Hematopoietic multipotent progenitor cell treated with erythropoietin and hydrocortisone succinate and interleukin-3 and kit ligand, for 8 days (in vitro differentiated cells): ENCODE data around the gene TOR4A.

ENCODE experiments used
- DNase-seq: peaks from one replicate; pipeline ENCODE4 v3.0.0-alpha.2; 2015

TOR4A gene

DNA sequence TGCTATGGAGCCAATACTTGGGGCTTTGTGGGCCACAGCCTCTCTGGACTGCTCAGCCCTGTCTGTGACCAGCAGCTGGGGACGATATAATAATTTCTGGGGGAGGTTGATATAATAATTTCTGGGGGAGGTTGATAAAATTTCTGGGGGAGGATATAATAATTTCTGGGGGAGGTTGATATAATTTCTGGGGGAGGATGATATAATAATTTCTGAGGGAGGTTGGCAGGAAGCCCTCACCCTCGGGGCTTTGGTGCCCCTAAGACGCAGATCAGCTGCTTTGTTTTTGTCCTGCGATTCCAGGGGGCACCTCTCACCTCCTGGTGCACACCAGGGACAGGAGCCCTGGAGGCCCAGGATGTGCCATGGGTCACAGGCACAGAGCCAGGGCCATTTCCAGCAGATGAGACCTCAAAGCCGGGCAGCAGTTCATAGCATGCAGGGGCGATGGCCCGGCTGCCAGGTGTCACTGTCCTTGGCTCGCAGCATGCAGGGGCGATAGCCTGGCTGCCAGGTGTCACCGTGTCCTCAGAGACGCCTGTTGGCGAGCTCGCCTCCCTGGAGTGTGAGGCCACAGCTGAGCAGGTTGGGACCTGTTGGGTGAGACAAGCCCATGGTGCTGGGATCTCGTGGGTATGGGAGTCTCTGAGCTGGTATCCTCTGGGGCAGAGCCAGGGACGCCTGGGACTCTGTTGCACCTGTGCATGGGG lies 3.8 kb upstream of the TOR4A start:
- peak; percentile 53 for DNase-seq

GRCh38 chr9:137275203-137275587 lies 2.3 kb upstream of the TOR4A start:
- no peak for DNase-seq

DNA sequence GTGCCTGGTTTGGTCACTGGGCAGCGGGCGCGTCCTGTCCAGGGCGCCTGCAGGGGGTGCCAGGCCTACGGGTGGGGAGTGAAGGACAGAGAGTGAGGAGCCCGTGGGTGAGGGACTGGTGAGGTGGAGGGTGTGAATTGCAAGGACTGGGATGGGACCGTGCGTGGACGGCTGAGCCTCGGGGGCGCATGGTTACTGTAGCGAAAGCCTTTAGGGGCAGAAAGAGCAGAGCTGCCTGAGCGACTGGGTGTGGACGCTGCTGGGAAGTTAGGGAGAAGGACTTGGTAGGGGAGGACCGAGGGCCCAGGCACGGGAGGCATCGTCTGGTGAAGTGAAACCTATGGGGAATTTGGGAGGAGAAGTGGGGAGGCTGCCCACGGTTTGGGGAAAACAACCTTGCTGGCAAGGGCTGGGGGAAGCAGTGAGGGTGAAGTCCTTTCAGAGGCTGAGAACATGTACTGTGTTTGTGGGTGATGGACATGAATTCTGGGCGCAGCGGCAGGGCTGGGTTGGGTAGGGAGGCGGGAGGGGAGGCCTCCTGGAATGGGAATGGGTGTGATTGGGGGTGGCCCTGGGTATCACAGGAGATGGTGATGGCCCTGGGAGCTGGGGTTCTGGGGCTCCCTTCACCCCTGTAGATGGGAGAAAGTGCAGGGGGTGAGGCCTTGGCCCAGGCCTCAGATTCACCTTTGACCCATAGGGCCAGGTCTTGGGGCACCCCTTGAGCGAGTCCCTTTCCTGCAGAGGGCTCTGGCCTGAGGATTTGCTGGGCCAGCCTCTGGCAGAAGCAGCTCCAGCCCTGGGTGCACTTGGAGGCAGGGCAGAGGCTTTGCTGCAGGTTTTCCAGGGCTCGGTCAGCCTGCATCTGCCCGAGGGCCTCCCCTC lies 1.7 kb upstream of the TOR4A start:
- DNase-seq: no peak

DNA sequence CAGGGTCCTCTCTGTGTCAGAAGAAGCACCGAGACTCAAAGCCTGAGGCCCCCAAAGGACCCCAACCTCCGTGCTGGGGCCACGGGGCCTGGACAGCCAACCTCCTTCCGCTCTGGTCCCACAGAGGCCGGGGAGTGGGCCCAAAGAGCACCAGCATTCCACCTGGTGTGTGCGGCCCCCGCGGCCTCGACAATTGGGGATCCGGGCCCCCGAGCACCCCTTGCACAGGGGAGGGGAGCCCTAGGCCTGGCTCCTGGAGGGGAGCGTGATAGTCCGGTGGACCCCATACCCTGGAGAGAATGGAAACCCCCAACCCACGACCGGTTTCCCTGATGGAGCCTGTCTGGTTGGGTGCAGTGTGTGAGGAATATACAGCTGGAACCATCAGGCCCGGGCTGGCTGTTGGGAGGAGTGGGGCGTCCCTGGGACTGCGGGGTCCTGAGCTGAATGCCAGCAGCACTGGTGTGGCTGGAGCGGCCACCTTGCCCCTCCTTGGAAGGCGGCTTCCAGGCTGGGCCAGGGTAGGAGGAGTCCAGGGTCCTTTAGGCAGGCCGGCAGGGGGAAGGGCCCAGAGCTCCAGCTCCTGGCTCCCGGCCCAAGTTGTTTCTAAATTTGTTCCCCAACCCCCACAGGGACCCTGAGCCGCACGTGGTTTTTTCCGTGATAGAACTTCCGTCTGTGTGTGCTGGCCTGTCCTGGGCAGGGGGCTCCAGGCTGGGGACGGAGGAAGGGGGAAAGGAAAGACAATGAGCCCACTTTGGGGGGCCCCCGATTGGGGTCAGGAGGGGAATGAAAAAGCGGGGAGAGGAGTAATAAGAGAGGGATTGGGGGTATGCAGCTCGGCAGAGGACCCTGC lies 825 bp upstream of the TOR4A start:
- DNase-seq: peak; percentile 82

DNA sequence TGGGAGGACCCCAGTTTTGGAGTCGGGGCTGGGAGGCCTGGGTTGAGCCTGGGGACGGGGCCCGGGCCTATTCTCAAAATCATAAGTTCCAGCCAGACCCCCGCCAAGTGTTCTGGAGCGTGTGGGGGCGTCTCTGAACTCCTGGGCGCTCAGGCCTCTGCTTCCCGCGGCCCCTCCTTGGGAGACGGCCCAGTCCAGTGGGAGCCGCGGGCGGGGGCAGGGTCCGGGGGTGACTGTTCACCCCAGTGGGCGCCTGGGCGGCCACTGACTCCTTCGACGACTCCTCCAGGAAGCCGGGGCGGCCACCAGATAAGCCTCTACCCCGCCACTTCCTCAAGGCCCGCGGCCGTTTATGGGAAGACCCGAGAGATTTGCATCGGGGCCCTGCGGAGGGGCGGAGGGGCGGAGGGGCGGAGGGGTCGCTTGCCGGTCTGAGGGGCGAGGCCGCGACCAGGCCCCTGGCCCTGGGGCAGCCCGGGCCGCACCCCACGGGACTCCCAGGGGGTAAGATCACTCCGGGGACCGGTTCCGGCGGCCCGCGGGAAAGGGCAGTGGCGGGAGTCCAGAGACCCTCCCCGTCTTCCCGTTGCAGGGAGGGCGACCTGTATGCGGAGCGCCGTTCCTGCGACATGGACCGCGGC lies 655 bp downstream of the TOR4A start:
- peak; percentile 44 for DNase-seq

GRCh38 chr9:137278721-137279711 lies 1.5 kb downstream of the TOR4A start:
- DNase-seq: no peak

- DNase-seq: no peak
Measured at GRCh38 chr9:137279741-137280473, 2.4 kb downstream of the TOR4A start.

GRCh38 chr9:137280474-137281344 lies 3.2 kb downstream of the TOR4A start:
- DNase-seq: no peak

GRCh38 chr9:137281345-137282116 lies 4.0 kb downstream of the TOR4A start:
- DNase-seq: no peak

DNA sequence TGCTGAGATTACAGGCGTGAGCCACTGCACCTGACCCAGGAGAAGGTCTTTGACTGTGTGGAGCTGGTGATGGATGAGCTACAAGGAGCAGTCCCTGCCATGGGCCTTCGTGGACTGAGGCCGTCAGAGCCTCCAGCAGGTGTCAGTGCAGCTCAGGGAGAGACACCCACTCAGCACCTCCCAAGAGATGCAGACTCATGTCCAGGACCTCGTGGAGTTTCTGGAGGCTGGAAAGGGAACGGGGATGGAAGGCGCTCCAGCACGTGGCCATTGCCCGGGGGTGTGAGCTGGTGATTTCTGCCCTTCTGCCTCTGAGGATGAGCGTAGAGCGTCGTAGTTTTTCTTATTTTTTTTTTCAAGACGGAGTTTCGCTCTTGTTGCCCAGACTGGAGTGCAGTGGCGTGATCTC lies 9.5 kb downstream of the TOR4A start:
- peak; percentile 65 for DNase-seq

GRCh38 chr9:137293094-137293481 lies 15.6 kb downstream of the TOR4A start:
- no peak for DNase-seq

DNA sequence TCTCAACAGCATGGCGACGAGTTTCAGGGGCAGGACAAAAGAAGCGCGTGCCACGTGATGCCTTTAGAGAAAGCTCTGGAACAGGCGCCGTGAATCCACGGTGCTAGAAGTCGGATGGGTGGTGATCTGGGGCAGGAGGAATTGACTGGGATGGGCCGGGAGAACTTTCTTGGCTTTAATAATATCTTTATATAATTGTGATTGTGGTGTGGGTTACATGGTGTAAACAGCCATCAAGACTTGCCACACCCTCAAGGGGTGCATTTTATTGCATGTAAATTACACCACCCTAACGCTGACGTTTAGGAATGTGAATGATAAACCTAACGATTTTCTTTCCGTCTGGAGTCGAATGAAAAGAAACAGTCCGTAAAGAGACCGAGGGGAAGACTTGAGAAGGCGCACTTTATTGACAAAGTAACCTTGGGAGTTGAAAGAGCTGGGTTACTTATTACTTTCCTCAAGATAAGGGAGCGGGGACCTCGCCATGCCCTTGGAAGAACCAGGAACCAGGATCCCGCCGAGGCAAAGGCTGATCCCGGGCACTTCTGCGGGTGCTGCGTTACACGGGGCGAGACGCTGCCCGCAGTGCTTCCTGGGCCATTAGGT lies 16.1 kb downstream of the TOR4A start:
- no peak for DNase-seq

DNA sequence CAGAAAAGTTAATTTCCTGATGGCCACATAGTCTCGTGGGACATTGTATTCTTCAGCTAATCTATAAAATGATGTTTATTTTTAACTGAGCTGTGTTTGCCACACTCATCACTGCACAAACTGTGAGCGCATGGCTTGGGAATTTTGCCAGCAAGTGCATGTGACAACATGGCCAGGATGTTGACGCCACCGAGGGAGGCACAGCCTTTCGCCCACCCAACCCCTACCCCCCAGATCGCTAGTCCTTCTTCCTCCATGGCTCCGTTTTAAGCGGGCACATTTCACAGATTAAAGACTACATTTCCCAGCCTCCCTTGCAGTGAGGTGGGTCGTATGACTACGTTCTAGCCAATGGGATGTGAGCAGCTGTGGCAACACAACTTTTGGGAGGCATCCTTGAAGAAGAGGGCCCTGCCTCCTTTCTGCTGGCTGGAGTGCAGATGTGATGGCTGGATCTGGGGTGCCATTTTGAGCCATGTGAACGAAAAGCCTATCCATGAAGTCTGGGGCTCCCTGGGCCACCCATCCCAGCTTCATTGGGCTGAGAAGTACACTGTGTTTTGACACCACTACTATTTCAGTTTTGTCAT lies 16.7 kb downstream of the TOR4A start:
- DNase-seq: peak; percentile 81

GRCh38 chr9:137294681-137295237 lies 17.2 kb downstream of the TOR4A start:
- DNase-seq: peak; percentile 59

GRCh38 chr9:137295238-137295811 lies 17.8 kb downstream of the TOR4A start:
- DNase-seq: peak; percentile 33

DNA sequence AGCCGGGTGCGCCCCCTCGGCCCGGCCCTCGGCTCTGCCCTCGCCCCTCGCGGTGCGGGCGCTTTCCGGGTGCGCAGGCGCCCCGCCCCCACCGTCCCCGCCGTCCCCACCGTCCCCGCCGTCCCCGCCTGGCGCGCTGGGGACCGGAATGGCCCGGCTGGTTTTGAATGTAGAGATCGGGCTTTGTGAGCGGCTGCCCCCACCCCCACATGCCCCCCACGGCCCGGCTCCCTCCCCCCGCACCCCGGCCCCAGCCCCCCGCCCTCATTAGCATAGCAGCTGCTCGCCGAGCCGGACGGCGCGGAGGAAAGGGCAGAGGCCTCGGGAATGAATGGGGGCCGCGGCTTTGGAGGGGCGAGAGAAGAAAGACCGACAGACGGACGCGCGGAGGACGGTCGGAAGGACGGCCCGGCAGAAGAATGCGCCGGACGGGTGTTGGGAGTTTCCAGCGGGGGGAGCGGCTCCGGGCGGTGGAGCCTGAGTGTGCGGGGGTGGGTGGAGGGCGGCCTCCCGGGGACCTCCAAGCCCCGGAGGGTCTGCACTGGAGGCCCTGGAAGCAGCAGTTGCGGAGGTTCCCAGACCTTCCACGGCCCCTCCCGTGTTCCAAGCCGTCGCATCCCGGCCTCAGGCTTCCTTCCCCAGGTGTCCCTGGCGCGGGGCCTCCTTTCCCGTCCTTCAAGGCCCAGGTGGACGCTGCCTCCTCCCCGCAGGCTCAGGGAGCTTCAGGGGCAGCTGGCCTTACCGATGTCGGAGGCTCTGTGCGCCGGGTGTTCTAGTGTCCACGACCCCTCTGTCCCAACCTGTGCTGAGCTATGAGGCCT lies 18.5 kb downstream of the TOR4A start:
- no peak for DNase-seq
